Liver (tissue), 9 donors: Measurements from ENCODE around the gene FSIP2. TPM values are rescaled to one million over a fixed set of nuclear protein-coding genes. Genes with fewer than 3 reads are reported as not detected.

Source experiments
- DNase-seq: peaks from one replicate; pipeline ENCODE4 v3.0.0-alpha.2; 2017; ENCODE audit warnings: low spot score
- H3K27ac ChIP-seq, 2 donors: one replicate each; pipeline ENCODE4 v1.7.0; 2013; ENCODE audit warnings: inconsistent platforms in 2 of 2, low read length in 2 of 2, control low read depth in 1 of 2, low read depth in 1 of 2, mild to moderate bottlenecking in 1 of 2
- H3K27me3 ChIP-seq, 4 donors: one replicate each; pipeline versions ENCODE4 v1.6.1 to v1.7.0; 2013; ENCODE audit warnings: low read length in 3 of 4, inconsistent platforms in 1 of 4, mild to moderate bottlenecking in 1 of 4, moderate library complexity in 1 of 4; ENCODE audit not compliant: control insufficient read depth in 4 of 4, insufficient read depth in 4 of 4
- H3K36me3 ChIP-seq, 4 donors: one replicate each; pipeline versions ENCODE4 v1.6.1 to v1.7.0; 2013; ENCODE audit warnings: low read length in 3 of 4, mild to moderate bottlenecking in 3 of 4, low read depth in 1 of 4, moderate library complexity in 1 of 4; ENCODE audit not compliant: control insufficient read depth in 4 of 4, insufficient read depth in 3 of 4
- H3K4me1 ChIP-seq, 4 donors: one replicate each; pipeline versions ENCODE4 v1.6.1 to v1.7.0; 2013; ENCODE audit warnings: low read length in 3 of 4, mild to moderate bottlenecking in 3 of 4, moderate library complexity in 1 of 4; ENCODE audit not compliant: control insufficient read depth in 4 of 4, insufficient read depth in 4 of 4
- H3K4me3 ChIP-seq, 3 donors: one replicate each; pipeline versions ENCODE4 v1.6.1 to v1.7.0; 2013; ENCODE audit warnings: low read length in 3 of 3, control low read depth in 1 of 3, low read depth in 1 of 3, mild to moderate bottlenecking in 1 of 3
- H3K9ac ChIP-seq, 2 donors: one replicate each; pipeline ENCODE4 v1.7.0; 2013; ENCODE audit warnings: low read length in 2 of 2, mild to moderate bottlenecking in 2 of 2, moderate library complexity in 2 of 2, control low read depth in 1 of 2, low read depth in 1 of 2
- H3K9me3 ChIP-seq, 4 donors: one replicate each; pipeline versions ENCODE4 v1.6.1 to v1.7.0; 2013; ENCODE audit warnings: low read length in 3 of 4; ENCODE audit not compliant: control insufficient read depth in 4 of 4
- CTCF ChIP-seq: fragments of 150-350 bp; IDR thresholded peaks from 2 replicates; pipeline ENCODE4 v1.5.1; 2017; ENCODE audit warnings: improper control_type of control experiment, low read depth, low read length; ENCODE audit not compliant: missing input control
- EGR1 ChIP-seq, 2 donors: IDR thresholded peaks; 2 replicates each; pipeline ENCODE4 v1.6.1; 2016 to 2018; ENCODE audit warnings: antibody characterized with exemption in 2 of 2, low read depth in 2 of 2
- FOXA1 ChIP-seq: IDR thresholded peaks from 2 replicates; pipeline ENCODE4 v1.6.1; 2016; ENCODE audit warnings: antibody characterized with exemption
- GABPA ChIP-seq, 2 donors: IDR thresholded peaks in 1 of 2; conservative IDR thresholded peaks in 1 of 2; 2 replicates each; pipeline ENCODE4 v1.6.1; 2016; ENCODE audit warnings: antibody characterized with exemption in 2 of 2, mild to moderate bottlenecking in 1 of 2, moderate library complexity in 1 of 2
- HNF4A ChIP-seq, 2 donors: conservative IDR thresholded peaks; 2 replicates each; pipeline ENCODE4 v1.6.1; 2016; ENCODE audit warnings: antibody characterized with exemption in 2 of 2, mild to moderate bottlenecking in 2 of 2
- HNF4G ChIP-seq: IDR thresholded peaks from 2 replicates; pipeline ENCODE4 v1.6.1; 2016; ENCODE audit warnings: antibody characterized with exemption
- NR2F2 ChIP-seq: IDR thresholded peaks from 2 replicates; pipeline ENCODE4 v1.6.1; 2016; ENCODE audit warnings: antibody characterized with exemption
- RAD21 ChIP-seq, 2 donors: IDR thresholded peaks; 2 replicates each; pipeline ENCODE4 v1.6.1; 2016; ENCODE audit warnings: antibody characterized with exemption in 2 of 2, mild to moderate bottlenecking in 2 of 2
- SP1 ChIP-seq: IDR thresholded peaks from 2 replicates; pipeline ENCODE4 v1.6.1; 2018; ENCODE audit warnings: antibody characterized with exemption, mild to moderate bottlenecking
- TAF1 ChIP-seq: conservative IDR thresholded peaks from 2 replicates; pipeline ENCODE4 v1.6.1; 2016; ENCODE audit warnings: antibody characterized with exemption, mild to moderate bottlenecking
- YY1 ChIP-seq: IDR thresholded peaks from 2 replicates; pipeline ENCODE4 v1.6.1; 2016; ENCODE audit warnings: antibody characterized with exemption, mild to moderate bottlenecking
- ZBTB33 ChIP-seq: IDR thresholded peaks from 2 replicates; pipeline ENCODE4 v1.6.1; 2016; ENCODE audit warnings: antibody characterized with exemption
- WGBS: extraction: QIAGEN DNeasy Blood & Tissue Kit; methylation state at CpG from one replicate; pipeline ENCODE4 v1.1.7; 2013; 5-methylcytosine and 5-hydroxymethylcytosine counted together
- polyA plus RNA-seq, 2 donors: library from polyadenylated mRNA; stranded (reverse) in 1 of 2; unstranded in 1 of 2; fragments of 200-250 nt in 1 of 2; fragments of >200 nt in 1 of 2; fragmentation: Nextera tagmentation in 1 of 2; extraction: Ambion mirVana in 1 of 2; gene quantifications; one replicate each; pipeline versions ENCODE4 v1.2.1 to v1.2.3, GENCODE V29; 2013 to 2015
- total RNA-seq, 2 donors: library from RNA; depleted of rRNA; stranded (reverse); fragments of >200 nt; gene quantifications; one replicate each; pipeline ENCODE4 v1.2.3, GENCODE V29; 2014
- TF ChIP-seq, protein P1 (sequence below): IDR thresholded peaks from 2 replicates; pipeline ENCODE4 v1.6.1; 2016; ENCODE audit warnings: antibody characterized with exemption
- TF ChIP-seq, protein P2 (sequence below): IDR thresholded peaks from 2 replicates; pipeline ENCODE4 v1.6.1; 2016; ENCODE audit warnings: antibody characterized with exemption
- donor health status: healthy.
- donor health status: healthy.
- donor health status: healthy.
- donor health status: healthy.
- donor health status: healthy.

FSIP2 gene
- total and polyA plus RNA-seq, 4 donors, result 0.01 to 0.75 (median 0.19) TPM

GRCh38 chr2:185807351-185807750 is 68.7 kb downstream of the FSIP2 start (continued):
- TF ChIP-seq ZBTB33 (no peak), NR2F2 (no peak), RAD21 (IDR thresholded peaks at IDR 0.05) (no peak)
- TF ChIP-seq, protein P1, sequence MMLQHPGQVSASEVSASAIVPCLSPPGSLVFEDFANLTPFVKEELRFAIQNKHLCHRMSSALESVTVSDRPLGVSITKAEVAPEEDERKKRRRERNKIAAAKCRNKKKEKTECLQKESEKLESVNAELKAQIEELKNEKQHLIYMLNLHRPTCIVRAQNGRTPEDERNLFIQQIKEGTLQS, result no peak

GRCh38 chr2:185811580-185811979 is 73.0 kb downstream of the FSIP2 start:
- Histone ChIP-seq H3K27me3 (no peaks in the 10 kb centered on the region), H3K4me3 (no peak overlapping the region), H3K9ac (no peak overlapping the region), H3K27ac (no peak overlapping the region), H3K36me3 (no peaks in the 10 kb centered on the region), H3K9me3 (no peaks in the 10 kb centered on the region), H3K4me1 (peaks cover 0 to 3% (median 1%) of the 10 kb centered on the region in 4 donors)
- TF ChIP-seq, protein P2, sequence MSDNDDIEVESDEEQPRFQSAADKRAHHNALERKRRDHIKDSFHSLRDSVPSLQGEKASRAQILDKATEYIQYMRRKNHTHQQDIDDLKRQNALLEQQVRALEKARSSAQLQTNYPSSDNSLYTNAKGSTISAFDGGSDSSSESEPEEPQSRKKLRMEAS, result no peak
- TF ChIP-seq ZBTB33 (no peak), CTCF (no peak)
- no peak for DNase-seq
- 97% methylated on average over 2 of the region's 2 CpGs for WGBS

DNA sequence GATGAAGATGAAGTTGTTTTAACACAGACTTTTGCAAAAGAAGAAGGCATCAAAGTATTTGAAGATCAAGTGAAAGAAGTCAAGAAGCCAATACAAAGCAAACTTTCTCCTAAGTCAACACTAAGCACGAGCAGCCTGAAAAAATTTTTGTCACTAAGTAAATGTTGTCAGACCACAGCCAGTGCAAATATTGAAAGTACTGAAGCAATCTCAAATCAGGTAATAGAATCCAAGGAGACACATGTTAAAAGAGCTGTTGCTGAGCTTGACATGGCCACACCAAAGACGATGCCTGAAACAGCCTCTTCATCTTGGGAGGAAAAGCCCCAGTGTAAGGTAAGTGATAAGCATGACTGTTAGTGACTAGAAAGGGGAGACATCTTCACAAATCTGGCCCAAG is 75.1 kb downstream of the FSIP2 start:
- Histone ChIP-seq H3K9me3 (no peaks in the 10 kb centered on the region), H3K27me3 (no peaks in the 10 kb centered on the region), H3K4me3 (no peak overlapping the region), H3K27ac (no peak overlapping the region), H3K4me1 (peaks cover 0 to 3% (median 1%) of the 10 kb centered on the region in 4 donors), H3K36me3 (no peaks in the 10 kb centered on the region), H3K9ac (no peak overlapping the region)
- no peak for DNase-seq
- WGBS, result 27% methylated on average over 2 of the region's 2 CpGs
- TF ChIP-seq, protein P2, result peak; percentile 24
- TF ChIP-seq ZBTB33, result no peak
- no peak for TF ChIP-seq NR2F2
- TF ChIP-seq YY1, result no peak
- TF ChIP-seq GABPA (IDR thresholded peaks at IDR 0.05 in 1 of 2, conservative IDR thresholded peaks at IDR 0.05 in 1 of 2), result no peak
- TF ChIP-seq SP1, result no peak
- peak; percentile 88 for TF ChIP-seq FOXA1
- TF ChIP-seq HNF4A (conservative IDR thresholded peaks at IDR 0.05), result peak; percentile 41 to 43
- TF ChIP-seq TAF1, result no peak
- TF ChIP-seq HNF4G, result no peak
- TF ChIP-seq RAD21 (IDR thresholded peaks at IDR 0.05), result peak in 1 of 2 donors; percentile 13
- no peak for TF ChIP-seq CTCF
- TF ChIP-seq EGR1 (IDR thresholded peaks at IDR 0.05; ENCODE audit: low read depth in 2 of 2), result no peak
